ENCODE results near the gene COL6A3. TPM values are rescaled to one million over a fixed set of nuclear protein-coding genes. Genes with fewer than 3 reads are reported as not detected.

COL6A3 gene
- total RNA-seq, 1 donor from 2014 or later = 13.0 TPM

DNA sequence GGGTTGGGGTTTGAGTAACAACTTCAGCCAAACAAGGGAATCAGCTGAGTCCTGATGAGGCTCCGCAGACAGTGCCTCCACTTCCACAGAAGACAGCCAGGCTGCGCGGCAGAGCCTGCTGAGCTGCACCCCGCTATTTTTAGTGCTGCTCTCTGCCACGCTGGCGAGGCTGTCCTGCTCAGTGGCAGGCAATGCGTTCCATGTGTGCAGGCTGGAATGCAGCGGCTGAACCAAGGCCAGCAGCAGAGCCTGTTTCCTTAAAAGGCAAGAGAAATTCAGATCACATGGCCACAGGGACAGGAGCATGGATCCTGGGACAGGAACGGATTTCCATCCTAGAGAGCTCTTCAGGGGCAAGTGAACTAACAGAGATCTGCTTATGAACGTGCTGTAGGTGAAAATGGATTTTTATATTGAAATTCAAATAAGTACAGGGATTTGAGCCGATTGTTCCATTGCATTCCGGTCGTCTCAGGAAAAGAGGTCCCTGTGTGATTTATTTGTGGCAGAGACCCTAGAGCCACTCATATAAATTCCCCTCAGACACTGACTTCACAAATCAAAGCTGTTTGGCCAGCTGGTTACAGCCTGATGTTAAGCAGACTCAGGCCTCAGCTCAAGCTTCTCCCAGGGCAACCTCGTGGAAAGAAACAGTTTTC lies 98.7 kb downstream of the COL6A3 start:
- TF ChIP-seq, protein P1, sequence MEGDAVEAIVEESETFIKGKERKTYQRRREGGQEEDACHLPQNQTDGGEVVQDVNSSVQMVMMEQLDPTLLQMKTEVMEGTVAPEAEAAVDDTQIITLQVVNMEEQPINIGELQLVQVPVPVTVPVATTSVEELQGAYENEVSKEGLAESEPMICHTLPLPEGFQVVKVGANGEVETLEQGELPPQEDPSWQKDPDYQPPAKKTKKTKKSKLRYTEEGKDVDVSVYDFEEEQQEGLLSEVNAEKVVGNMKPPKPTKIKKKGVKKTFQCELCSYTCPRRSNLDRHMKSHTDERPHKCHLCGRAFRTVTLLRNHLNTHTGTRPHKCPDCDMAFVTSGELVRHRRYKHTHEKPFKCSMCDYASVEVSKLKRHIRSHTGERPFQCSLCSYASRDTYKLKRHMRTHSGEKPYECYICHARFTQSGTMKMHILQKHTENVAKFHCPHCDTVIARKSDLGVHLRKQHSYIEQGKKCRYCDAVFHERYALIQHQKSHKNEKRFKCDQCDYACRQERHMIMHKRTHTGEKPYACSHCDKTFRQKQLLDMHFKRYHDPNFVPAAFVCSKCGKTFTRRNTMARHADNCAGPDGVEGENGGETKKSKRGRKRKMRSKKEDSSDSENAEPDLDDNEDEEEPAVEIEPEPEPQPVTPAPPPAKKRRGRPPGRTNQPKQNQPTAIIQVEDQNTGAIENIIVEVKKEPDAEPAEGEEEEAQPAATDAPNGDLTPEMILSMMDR (conservative IDR thresholded peaks at IDR 0.05; ENCODE audit: low read depth, low read length) = no peak
- no peak for DNase-seq (ENCODE audit: low read depth)
- no peak overlapping the region for H3K4me3 ChIP-seq (ENCODE audit: low read depth, low read length)

DNA sequence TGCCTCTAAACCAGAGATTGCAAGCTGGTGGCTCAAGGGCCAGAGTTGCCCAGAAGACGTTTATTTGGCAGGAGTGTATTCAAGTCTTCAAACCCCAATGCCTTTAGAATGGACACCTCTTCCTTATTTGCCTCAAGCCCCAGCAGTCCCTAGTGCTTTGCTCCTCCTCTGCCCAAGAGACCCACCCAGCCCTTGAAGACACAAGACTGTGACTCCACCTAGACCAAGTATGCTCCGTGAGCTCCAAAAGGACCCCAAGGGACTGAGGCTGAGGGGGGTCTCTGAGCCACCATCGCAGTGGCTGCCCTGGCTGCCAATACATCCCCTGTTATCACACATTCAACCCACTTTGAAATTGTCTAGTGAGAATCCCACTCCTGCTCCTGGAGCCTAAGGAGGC lies 99.3 kb downstream of the COL6A3 start:
- no peak overlapping the region for H3K4me3 ChIP-seq (ENCODE audit: low read depth, low read length)
- TF ChIP-seq, protein P1 (conservative IDR thresholded peaks at IDR 0.05; ENCODE audit: low read depth, low read length) = no peak
- DNase-seq (ENCODE audit: low read depth) = no peak

DNA sequence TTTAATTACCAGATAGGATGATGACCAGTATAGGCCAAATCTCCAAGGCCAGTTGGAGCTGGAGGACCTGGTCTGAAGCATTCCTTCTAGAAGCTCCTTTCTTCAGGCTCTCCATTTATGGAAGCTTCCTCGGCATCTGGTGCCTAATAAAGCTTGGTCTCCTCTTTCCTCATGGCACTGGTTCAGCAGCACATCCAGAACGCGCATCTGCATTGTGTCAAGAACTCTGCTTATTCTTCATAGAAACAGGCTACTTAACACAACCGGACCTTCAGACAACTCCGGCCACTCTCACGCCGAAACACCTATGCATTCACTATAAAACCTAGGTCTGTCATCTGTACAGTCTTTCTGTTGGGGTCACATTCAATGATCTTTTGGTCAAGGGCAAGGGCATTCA lies 99.8 kb downstream of the COL6A3 start:
- no peak for DNase-seq (ENCODE audit: low read depth)
- TF ChIP-seq, protein P1 (conservative IDR thresholded peaks at IDR 0.05; ENCODE audit: low read depth, low read length) = no peak
- no peak overlapping the region for H3K4me3 ChIP-seq (ENCODE audit: low read depth, low read length)

DNA sequence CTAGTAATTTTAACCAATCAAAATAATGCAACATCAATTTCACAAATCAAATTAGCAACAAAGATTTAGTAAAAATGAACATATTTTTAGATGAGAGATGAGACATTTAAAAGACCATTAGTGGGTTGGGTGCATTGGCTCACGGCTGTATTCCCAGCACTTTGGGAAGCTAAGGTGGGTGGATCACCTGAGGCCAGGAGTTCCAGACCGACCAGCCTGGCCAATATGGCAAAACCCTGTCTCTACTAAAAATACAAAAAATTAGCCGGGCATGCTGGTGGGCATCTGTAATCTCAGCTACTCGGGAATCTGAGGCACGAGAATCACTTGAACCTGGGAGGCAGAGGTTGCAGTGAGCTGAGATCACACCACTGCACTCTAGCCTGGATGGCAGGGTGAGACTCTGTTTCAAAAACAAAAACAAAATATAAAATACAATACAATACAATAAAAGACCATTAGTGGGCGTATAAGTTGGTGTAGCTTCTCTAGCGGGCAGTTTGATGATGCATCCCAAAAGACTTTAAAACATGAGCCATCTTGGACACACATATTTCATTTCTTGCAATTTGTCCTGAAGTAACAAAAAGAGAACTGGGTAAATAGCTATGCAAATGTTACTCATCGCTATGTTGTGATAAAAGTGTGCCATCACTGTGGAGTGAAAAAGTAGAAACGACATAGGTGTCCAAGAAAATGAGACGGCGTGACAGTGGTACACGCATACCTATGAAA lies 101.8 kb downstream of the COL6A3 start:
- H3K4me3 ChIP-seq (ENCODE audit: low read depth, low read length) = no peak overlapping the region
- TF ChIP-seq, protein P1 (conservative IDR thresholded peaks at IDR 0.05; ENCODE audit: low read depth, low read length) = no peak
- no peak for DNase-seq (ENCODE audit: low read depth)

DNA sequence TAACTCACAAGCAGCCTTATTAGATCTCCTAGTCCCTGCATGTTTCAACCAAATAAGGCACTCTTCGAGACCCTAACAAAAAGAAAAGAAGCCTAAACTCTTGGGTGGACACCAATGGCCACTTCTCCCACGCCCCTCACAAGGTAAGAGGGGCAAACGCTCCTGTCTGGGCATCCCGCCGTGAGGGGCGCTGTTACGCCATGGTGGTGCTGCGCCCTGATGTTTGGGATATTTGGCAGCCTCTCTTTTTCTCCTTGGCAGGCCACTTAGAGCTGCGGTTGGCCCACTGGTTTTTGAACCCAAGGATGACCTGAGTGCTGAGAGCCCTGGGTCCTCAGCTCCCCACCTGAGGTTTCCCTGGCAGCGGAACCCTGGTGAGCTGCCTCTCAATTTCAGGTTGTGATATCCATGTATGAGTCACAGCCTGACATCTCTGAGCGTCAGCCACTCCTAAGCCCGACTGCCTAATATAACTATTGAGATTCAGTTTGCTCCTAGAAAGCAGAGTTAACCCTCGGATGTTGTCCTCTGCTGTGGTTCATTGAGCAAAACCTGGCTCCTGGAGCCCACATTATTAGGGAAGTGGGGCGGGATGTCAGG lies 103.3 kb downstream of the COL6A3 start:
- DNase-seq (ENCODE audit: low read depth) = no peak
- no peak overlapping the region for H3K4me3 ChIP-seq (ENCODE audit: low read depth, low read length)
- TF ChIP-seq, protein P1 (conservative IDR thresholded peaks at IDR 0.05; ENCODE audit: low read depth, low read length) = no peak

DNA sequence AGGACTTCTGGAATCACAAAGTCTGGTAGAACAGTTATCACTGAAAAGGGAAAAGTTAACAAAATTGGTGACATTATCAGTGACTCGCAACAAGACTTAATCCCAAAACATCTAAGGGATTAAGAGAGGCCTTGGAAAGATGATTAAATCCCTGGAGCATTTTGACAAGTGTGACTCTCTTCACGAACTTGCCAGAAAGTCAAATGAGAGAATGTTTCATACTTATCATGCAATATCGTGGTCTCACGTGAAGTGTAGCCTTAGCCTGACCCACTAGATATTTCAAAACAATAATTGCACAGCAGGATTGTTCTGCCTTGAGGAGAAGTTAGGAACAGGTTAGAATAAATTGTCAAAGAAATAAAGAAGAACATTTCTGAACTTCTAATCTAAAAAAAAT lies 104.5 kb downstream of the COL6A3 start:
- no peak for DNase-seq (ENCODE audit: low read depth)
- H3K4me3 ChIP-seq (ENCODE audit: low read depth, low read length) = no peak overlapping the region
- TF ChIP-seq, protein P1 (conservative IDR thresholded peaks at IDR 0.05; ENCODE audit: low read depth, low read length) = no peak
